Measurements from ENCODE around the gene CDK6. TPM values are rescaled to one million over a fixed set of nuclear protein-coding genes. Genes with fewer than 3 reads are reported as not detected.
"Not testable (repeated sequence)": the region's sequence is repeated elsewhere in the genome, so short reads cannot be mapped to it uniquely, and the experiment has no call there.

CDK6 gene
- total RNA-seq, 1 experiment from 2014 or later, result 30.7 TPM

DNA sequence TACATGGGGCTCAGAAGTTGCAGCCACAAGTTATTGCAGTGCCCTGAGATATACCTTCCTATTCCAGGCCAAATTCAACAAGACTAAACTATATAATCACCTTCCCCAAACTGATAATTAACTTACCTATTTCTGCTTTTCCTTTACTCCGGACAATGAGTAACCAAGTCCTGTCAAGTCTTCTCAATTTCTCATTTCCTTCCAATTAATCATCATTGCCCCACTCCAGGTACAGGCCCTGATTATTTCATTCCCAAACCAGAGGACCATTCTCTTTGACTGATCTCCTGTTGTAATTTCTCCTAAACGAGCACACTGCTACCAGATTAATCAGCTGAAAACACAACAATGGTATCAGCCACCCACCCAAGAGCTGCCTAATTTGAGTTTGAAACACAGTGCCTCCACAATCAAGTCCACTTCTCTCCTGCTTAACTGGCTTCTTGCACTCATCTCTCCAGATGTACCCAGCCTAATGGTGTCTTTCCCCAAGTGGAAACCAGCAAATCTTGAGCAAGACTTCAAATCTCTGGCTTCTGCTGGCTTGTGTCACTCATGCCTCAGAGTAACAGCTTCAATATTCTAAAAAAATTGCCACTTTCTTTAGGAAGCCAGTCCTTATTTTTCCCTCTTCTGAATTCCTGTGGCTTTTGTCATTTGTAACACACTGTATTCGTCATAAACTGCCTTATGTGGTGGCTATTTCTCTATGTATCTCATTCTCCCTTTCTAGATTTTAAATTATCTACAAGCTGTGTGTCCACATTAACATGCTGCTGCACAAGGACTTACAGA, 89.1 kb downstream of the CDK6 start:
- no peak overlapping the region for H3K4me3 ChIP-seq
- peaks cover 46% of the 10 kb centered on the region for H3K36me3 ChIP-seq
- no peak for DNase-seq
- no peaks in the 10 kb centered on the region; the same call in 1 of the 2 replicates for H3K9me3 ChIP-seq
- no peaks in the 10 kb centered on the region for H3K27me3 ChIP-seq

DNA sequence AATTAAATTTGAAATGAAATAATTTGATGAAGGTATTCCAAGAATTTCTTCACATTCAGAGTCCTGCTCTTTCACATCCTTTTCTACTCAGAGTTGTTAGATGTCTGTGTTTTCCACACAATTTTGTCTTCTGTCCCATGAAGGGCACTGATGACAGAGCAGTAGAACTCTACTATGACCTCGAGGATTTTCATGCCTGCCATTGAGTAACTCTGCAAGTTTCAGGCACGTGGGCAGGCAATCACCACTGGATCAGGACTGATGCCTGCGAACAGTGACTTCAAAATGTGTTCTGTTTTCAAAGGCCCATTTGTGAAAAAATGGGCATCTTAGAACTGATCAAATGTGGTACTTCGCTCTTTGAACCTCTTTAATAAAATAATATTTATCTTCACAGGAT, 91.1 kb downstream of the CDK6 start:
- no peak for DNase-seq
- peaks cover 36% of the 10 kb centered on the region for H3K36me3 ChIP-seq

GRCh38 chr7:92744180-92744579, 92.2 kb downstream of the CDK6 start:
- not testable (repeated sequence) for DNase-seq, H3K9me3 ChIP-seq, H3K4me3 ChIP-seq, H3K27me3 ChIP-seq
- H3K36me3 ChIP-seq, result peaks cover 26% of the 10 kb centered on the region

More for the DNA sequence above, 91.1 kb downstream of the CDK6 start:
- H3K27me3 ChIP-seq, result no peaks in the 10 kb centered on the region
- no peak overlapping the region for H3K4me3 ChIP-seq
- no peaks in the 10 kb centered on the region; the same call in 1 of the 2 replicates for H3K9me3 ChIP-seq

- H3K27me3 ChIP-seq, result no peaks in the 10 kb centered on the region
- peaks cover 18% of the 10 kb centered on the region for H3K36me3 ChIP-seq
- no peaks in the 10 kb centered on the region for H3K9me3 ChIP-seq
- H3K4me3 ChIP-seq, result no peak overlapping the region
- DNase-seq, result no peak
Measured at GRCh38 chr7:92742186-92742585, 94.2 kb downstream of the CDK6 start.

DNA sequence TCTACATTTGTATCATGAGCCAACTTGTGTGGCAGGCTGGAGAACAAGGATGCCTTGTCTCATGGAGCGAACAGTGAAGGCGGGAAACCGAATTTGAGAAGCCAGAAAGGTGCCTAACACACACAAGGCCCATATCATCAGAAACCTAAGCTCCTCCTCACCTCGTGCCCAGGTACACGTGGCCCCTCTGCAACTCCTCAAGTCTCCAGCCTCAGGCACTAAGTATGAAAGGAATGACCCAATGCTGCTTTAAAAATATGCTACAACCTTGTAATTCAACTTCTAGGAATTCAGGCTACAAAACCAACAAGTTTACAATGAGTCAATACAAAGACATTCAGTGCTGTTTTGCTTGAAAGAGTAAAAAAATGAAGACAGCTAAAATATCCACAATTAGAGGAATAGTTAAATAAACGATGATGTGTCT, 95.7 kb downstream of the CDK6 start:
- Histone ChIP-seq H3K36me3 (peaks cover 17% of the 10 kb centered on the region), H3K9me3 (no peaks in the 10 kb centered on the region), H3K4me3 (no peak overlapping the region), H3K27me3 (no peaks in the 10 kb centered on the region)
- peak; percentile 33 for DNase-seq

GRCh38 chr7:92740134-92740533, 96.2 kb downstream of the CDK6 start:
- Histone ChIP-seq H3K9me3 (no peaks in the 10 kb centered on the region), H3K27me3 (no peaks in the 10 kb centered on the region), H3K36me3 (peaks cover 11% of the 10 kb centered on the region), H3K4me3 (no peak overlapping the region)
- no peak for DNase-seq

GRCh38 chr7:92739091-92739490, 97.3 kb downstream of the CDK6 start:
- no peak for DNase-seq
- Histone ChIP-seq H3K36me3 (peaks cover 2% of the 10 kb centered on the region; the same call in 1 of the 2 replicates), H3K9me3 (no peaks in the 10 kb centered on the region), H3K27me3 (no peaks in the 10 kb centered on the region), H3K4me3 (no peak overlapping the region)

GRCh38 chr7:92737706-92738105, 98.7 kb downstream of the CDK6 start:
- Histone ChIP-seq H3K9me3 (no peaks in the 10 kb centered on the region), H3K4me3 (no peak overlapping the region), H3K27me3 (no peaks in the 10 kb centered on the region), H3K36me3 (peaks cover 2% of the 10 kb centered on the region; the same call in 1 of the 2 replicates)
- no peak for DNase-seq

- Histone ChIP-seq H3K27me3 (no peaks in the 10 kb centered on the region), H3K36me3 (peaks cover 3% of the 10 kb centered on the region), H3K4me3 (no peak overlapping the region), H3K9me3 (no peaks in the 10 kb centered on the region)
- DNase-seq, result no peak
Measured at GRCh38 chr7:92736870-92737269, 99.5 kb downstream of the CDK6 start.

DNA sequence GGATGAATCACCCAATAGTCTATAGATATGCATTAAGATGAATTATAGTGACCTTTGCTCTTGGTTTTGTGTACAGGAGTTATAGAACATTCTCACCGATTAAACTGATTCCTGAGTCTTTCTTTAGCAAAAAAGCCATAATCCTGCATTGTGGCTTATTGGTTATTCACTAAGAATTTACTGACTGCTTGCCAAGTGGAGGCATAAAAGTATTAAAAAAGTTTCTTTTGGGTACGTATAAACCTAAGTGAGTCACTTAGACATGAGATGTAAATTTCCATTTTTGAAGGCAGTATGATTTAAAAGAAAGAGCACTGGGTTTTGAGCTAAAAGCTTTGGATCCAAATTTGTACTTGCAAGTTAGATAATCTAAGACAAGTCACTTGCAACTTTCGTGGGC, 100.7 kb downstream of the CDK6 start:
- H3K4me3 ChIP-seq, result no peak overlapping the region
- no peaks in the 10 kb centered on the region for H3K27me3 ChIP-seq
- H3K36me3 ChIP-seq, result peaks cover 3% of the 10 kb centered on the region
- no peak for DNase-seq
- no peaks in the 10 kb centered on the region for H3K9me3 ChIP-seq

DNA sequence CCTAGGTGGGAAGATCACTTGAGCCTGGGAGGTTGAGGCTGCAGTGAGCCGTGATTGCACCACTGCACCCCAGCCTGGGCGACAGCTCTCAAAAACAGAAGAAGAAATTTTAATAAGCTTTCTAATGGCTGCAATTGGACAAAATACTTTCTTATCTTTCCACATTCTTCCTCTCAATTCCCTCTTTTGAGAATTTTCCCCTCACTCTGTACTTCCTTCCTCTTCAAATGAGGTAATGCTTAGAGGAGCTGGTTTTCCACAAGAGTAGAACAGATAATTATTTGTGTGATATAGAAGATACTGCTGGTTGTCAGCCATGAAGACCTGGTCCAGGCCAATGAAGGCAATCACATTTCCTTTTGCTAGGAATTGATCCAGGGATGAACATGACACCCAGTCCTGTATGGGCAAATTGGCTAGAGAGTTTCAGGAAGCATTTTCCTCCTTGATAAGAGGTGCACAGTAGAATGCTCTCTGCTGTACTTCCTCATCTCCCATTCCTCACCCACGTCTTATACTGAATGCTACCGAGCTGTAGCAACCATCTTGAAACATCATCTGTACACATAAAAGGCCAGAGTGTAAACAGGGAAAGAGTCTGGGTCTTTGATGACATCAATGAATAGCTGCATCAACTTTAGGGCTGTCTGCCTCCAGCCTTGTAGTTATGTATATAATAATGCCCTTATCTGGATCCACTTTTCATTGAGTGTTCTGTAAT, 103.9 kb downstream of the CDK6 start:
- no peaks in the 10 kb centered on the region for H3K9me3 ChIP-seq
- H3K36me3 ChIP-seq, result peaks cover 6% of the 10 kb centered on the region
- no peaks in the 10 kb centered on the region for H3K27me3 ChIP-seq
- H3K4me3 ChIP-seq, result no peak overlapping the region
- DNase-seq, result no peak

- no peaks in the 10 kb centered on the region for H3K27me3 ChIP-seq
- H3K36me3 ChIP-seq, result peaks cover 9% of the 10 kb centered on the region
- DNase-seq, result peak; percentile 23
- H3K9me3 ChIP-seq, result no peaks in the 10 kb centered on the region
- no peak overlapping the region for H3K4me3 ChIP-seq
Measured at GRCh38 chr7:92731335-92732063, 104.9 kb downstream of the CDK6 start.

GRCh38 chr7:92730808-92731207, 105.6 kb downstream of the CDK6 start:
- peak; percentile 22 for DNase-seq
- H3K4me3 ChIP-seq, result no peak overlapping the region
- no peaks in the 10 kb centered on the region for H3K27me3 ChIP-seq
- H3K36me3 ChIP-seq, result peaks cover 10% of the 10 kb centered on the region
- H3K9me3 ChIP-seq, result no peaks in the 10 kb centered on the region

DNA sequence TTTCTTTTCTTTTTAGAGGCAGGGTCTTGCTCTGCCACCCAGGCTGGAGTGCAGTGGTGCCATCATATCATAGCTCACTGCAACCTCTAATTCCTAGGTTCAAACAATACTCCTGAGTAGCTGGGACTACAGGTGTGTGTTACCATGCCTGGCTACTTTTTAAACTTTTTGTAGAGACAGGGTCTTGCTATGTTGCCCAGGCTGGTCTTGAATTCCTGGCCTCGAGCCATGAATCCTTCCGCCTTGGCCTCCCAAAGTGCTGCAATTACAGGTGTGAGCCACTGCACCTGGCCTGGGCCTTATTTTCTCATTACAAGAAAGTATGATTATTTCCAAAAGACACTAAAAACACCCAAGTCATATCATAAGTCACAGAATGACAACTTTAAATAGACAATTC, 106.6 kb downstream of the CDK6 start:
- Histone ChIP-seq H3K27me3 (no peaks in the 10 kb centered on the region), H3K9me3 (no peaks in the 10 kb centered on the region), H3K36me3 (peaks cover 19% of the 10 kb centered on the region), H3K4me3 (no peak overlapping the region)
- no peak for DNase-seq

GRCh38 chr7:92729172-92729571, 107.2 kb downstream of the CDK6 start:
- Histone ChIP-seq H3K27me3 (no peaks in the 10 kb centered on the region), H3K9me3 (no peaks in the 10 kb centered on the region), H3K36me3 (peaks cover 25% of the 10 kb centered on the region), H3K4me3 (no peak overlapping the region)
- DNase-seq, result no peak

GRCh38 chr7:92727755-92728154, 108.6 kb downstream of the CDK6 start:
- no peak for DNase-seq
- Histone ChIP-seq H3K9me3 (no peaks in the 10 kb centered on the region), H3K36me3 (peaks cover 27% of the 10 kb centered on the region), H3K27me3 (no peaks in the 10 kb centered on the region), H3K4me3 (no peak overlapping the region)

Data from MG63 (cell line).